ENCODE results near the gene PHACTR3.

Gene PHACTR3

GRCh38 chr20:59652381-59652780 is 48.0 kb downstream of the PHACTR3 start:
- DNase-seq: no peak

DNA sequence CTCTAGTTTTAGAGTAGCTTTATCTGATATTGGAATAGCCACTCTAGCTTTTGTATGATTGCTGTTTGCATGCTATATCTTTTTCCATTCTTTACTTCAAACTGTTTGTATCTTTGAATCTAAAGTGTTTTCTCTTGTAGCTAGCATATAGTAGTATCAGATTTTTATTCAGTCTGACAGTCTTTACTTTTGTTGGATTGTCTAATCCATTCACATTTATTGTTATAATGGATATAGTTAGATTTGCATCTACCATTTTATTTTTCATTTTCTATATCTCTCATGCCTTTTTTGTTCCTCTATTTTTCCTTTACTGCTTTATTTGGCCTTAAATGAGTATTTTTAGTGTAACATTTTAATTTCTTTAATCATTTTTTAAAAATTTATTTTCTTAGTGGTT is 52.1 kb downstream of the PHACTR3 start:
- no peak for DNase-seq

DNA sequence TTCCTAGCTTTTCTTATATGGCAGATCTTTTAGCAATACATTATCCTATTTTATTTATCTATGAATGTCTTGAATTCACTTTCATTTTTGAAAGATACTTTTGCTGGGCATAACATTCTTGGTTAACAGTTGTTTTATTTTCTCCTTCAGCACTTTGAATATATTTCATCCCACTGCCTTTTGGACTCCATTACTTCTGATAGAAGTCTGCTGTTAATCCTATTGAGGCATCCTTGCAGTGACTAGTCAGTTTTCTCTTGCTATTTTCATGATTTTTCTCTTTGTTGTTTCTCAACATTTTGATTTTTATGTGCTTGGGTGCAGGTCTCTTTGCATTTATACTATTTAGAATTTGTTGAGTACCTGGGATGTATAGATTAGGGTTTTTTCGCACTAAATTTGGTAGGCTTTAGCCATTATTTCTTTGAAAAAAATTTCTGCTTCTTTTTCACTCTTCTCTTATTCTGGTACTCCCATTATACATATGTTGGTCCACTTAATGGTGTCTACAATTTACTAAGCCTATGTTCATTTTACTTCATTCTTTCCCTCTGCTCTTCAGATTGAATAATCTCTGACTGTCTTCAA is 53.2 kb downstream of the PHACTR3 start:
- no peak for DNase-seq

GRCh38 chr20:59660471-59660870 is 56.1 kb downstream of the PHACTR3 start:
- no peak for DNase-seq

GRCh38 chr20:59661153-59661552 is 56.8 kb downstream of the PHACTR3 start:
- no peak for DNase-seq

DNA sequence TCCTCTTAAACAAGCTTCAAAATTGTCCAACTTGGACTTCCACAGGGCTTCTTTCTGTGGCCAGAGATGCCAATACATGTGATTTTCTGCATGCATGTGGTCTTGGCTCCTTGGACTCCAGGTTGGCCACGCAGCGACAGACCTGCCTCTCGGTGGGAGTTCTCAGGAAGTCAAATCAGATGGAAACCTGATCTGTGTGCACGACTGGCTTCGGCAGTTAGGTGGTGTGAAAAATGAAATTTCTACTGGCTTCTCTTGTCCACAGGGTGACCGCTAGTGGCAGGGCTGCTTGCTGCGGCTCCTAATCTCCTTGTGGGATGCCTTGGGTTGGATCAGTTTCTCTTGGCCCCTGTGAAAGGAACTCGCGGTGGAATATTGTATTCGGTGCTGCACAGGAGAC is 57.3 kb downstream of the PHACTR3 start:
- DNase-seq: no peak

DNA sequence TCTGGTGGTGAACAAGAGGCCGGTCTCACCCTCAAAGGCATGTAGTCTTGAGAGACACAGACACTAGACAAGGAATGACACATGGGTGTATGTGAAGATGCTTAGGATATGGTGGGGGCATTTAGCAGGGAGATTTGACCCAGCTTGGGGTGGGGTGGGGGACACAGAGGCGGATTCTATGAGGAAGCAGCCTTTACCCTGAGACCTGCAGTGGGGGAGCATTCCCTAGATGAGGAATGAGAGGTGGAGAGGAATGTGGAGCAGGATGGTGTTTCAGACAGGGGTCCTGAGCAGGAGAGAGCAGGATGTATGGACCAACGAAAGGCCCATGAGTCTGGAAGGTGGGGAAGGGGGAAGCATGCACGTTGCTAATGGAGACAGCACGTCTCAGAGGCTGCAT is 57.8 kb downstream of the PHACTR3 start:
- no peak for DNase-seq

DNA sequence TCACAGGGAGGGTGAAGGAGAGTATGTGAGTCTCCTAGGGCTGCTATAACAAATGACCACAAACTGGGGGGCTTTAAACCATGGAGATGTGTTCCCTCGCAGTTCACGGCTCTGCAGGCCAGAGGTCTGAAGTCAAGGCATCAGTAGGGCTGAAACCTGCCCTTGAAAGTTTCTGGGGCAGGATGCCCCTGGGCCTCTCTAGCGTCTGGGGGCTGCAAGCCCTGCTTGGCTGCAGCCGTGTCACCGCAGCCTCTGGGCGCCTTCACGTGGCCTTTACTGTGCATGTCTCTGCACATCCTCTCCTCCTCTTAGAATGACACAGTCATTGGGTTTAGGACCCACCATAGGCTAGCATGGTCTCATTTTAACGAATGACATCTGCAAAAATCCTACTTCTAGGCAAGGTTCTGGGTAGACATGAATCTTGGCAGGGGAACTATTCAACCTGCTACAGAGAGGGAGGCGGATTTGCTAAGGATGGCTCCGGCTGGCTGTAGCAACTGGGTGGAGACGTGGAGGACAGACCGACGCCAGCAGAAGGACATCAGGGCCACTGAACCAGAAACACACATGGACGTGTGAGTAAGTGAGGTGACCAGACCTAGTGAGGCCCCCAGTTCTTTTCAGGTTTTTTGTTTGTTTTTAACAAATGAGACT is 58.6 kb downstream of the PHACTR3 start:
- no peak for DNase-seq

DNA sequence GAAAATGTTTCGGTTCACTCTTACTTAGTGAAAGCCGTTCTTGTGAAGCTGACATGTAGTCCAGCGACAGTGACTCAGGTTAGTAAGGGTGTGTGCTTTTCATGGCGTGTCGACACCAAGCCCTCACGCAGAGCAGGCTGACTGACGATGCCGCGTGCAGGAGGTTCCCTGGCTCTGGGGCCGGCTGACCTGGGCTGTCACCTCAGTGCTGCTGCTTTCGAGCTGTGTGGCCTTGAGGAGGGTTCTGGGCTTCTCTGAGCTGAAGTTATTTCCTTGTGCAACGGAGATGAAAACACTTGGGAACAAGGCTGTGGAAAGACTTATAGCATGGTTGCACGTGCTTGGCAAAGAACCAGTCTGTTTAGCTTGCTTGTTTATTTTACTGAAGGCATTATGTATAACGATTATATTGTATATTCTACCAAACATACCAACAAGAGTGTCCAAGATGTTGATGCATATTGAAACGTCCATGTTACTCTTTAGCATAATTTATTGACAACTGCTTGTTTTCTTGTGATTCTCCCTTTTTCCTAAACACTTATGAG is 59.2 kb downstream of the PHACTR3 start:
- DNase-seq: no peak

- DNase-seq: no peak
Measured at GRCh38 chr20:59664421-59664941, 60.1 kb downstream of the PHACTR3 start.

DNA sequence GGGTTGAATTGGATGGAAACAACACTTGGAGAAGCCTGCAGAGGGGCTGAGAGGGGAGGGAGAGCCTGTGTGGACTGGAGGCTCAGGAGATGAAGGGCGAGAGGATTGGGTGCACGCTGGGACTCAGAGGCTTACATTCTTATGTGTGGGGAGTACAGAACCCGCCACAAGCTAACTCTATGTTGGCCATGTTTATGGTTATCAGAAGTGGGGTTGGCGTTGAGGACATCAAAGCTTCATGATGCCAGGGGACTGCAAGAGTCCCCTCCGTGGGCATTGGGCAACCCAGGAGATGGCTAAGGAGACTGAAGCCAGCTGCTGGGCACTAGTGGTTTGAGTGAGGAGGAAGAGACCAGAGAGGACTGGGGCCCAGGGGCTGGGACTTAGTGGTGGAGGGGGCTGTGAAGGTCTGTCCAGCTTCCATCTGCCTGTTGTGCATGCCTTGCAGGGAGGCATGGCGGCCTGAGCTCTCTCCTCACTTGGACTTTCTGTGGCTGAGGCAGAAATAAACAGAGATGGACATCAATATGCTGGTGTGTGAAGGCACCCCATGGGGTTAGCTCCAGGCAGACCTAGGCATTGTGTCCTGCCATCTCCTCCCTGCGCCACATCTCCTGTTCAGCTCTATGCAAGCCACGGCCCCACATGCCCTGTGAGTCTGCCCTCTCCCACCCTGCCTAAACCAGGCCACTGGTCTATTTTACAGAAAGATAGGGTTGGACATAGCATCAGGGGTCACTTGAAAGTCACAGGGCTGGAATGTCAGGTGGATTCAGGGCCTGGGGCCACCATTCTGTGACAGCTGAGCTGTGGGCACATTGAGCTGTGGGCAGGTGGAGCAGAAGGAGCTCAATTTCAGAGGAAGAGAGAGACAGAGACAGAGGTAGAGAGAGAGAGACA is 61.6 kb downstream of the PHACTR3 start:
- no peak for DNase-seq

- no peak for DNase-seq
Measured at GRCh38 chr20:59666586-59666985, 62.2 kb downstream of the PHACTR3 start.

- no peak for DNase-seq
Measured at GRCh38 chr20:59667131-59667530, 62.8 kb downstream of the PHACTR3 start.

DNA sequence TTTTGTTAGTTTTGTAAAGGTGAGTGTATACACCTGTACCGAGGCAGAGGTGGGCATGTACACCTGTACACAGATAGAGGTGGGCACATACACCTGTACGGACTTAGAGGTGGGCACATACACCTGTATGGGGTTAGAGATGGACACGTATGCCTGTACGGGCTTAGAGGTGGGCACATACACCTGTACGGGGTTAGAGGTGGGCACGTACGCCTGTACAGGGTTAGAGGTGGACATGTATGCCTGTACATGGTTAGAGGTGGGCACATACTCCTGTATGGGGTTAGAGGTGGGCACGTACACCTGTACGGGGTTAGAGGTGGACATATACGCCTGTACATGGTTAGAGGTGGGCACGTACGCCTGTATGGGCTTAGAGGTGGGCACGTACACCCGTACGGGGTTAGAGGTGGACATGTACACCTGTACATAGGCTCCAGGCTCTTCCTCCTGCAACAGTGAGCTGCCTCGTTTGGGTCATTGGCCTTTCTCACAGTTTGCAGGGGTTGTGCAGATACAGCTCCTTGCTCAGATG is 63.7 kb downstream of the PHACTR3 start:
- DNase-seq: no peak

- no peak for DNase-seq
Measured at GRCh38 chr20:59668926-59669850, 64.8 kb downstream of the PHACTR3 start.

DNA sequence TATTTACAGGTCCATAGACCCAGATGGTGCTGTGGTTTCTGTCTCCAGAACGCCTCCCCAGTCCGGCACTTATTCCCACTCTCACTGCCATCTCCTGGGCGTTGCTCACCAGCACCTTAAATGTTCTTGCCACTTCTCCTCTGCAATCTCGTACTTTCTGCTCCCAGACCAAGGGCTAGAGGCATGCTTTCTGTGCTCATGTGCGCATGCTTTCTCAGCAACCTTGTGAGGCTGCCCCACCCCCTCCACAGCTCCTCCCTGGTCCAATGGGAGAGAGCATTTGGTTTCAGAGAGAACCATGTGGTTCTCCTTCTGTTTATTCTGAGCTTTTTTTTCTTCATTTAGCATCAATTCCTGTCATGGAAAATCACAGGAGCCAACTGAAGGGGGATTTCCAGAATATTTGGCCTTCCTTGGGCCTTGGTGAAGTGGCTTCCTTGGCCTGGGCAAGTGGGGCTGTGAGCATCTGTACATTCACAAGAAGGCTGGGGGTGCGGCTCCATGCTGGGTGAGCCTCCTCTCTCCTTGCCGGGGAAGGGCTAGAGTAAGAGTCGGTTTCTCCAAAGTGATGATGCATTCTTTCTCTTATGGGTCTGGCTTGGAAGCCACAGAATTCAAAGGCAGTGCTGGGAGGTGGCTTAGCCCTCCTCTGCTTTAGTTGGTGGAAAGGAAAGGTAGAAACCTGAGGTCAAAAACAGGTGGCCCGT is 66.6 kb downstream of the PHACTR3 start:
- no peak for DNase-seq

- DNase-seq: no peak
Measured at GRCh38 chr20:59671661-59672471, 67.5 kb downstream of the PHACTR3 start.

DNA sequence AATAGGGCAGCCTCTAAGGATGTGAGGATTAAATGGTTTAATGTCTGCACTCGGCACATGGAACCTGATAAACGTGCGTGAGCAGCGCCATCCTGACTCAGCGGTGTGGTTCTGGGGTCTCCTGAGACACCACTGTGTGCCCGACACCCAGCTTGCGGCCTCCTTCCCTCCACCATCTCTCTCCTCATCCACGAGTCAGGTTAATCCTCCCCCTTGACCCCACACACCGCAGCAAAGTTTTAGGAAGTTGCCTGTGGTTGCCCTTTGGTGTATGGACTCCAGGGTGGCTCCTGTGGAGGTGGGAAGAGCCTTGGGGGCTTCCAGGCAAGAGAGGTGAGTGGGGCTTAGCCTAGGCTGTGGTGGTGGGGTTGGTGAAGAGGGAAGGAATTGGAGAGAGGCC is 68.2 kb downstream of the PHACTR3 start:
- no peak for DNase-seq

DNA sequence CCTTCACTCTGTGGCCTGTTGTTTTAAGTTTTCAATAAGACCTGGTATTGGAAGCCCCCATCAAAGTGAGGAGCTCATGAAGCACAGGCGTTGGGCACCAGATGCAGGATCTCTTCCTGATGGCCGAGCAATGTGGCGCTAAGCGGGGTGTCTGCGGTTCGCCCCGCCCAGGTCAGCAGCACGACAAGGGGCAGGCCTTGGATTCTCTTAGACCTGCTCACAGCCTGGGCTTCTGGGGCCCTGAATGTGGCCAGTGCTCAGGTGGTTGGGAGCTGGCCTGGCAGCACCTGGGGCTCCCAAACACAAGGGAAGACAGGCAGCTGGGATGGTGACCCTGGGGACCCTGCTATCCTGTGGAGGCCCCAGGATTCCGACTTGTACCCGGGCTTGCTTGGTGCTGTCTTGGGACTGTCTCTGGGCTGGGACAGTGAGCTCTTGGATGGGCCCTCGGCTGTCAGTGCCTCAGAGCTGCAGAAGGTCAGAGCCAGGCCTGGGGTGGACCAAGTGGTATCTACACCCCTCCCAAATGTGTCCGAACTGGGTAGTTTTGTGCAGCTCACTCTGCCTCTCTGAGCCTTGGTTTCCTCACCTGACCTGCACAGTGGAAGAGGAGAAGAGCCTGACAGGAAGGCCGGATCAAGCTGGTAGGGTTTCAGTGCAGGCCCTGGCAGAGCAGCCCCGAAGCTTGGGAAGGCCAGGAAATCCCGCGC is 69.1 kb downstream of the PHACTR3 start:
- DNase-seq: no peak

DNA sequence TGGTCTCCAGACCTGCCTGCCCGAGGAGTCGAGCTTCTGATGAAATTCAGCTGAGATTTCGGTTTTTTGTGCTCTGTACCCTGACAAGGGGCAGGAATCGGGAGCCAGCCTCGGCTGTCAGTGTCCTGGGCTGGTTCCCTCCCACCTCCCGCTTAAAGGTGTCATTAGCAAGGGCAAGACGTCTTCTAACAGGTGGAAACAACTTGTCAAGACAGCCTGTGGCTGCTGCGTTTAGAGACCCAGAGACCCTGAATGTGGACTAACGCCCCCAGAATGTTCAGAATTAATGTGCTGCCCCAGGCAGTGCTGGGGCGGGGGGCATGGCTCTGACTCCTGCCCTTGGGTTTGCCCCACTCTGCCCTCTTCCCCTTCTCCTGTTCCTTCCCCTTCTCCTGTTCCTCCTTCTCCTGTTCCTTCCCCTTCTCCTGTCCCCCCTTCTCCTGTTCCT is 69.7 kb downstream of the PHACTR3 start:
- DNase-seq: no peak
